Endothelial cell (in vitro differentiated cells): ENCODE data around the gene TREM2. TPM values are rescaled to one million over a fixed set of nuclear protein-coding genes. Genes with fewer than 3 reads are reported as not detected.

Experiments
- DNase-seq: peaks from one replicate; pipeline ENCODE4 v3.0.0; 2021; ENCODE audit warnings: low spot score
- H3K27ac Mint-ChIP-seq: one replicate; pipeline ENCODE4 v1.8.0; 2021; ENCODE audit warnings: mixed read lengths, inconsistent platforms; ENCODE audit not compliant: unreplicated experiment
- H3K27me3 Mint-ChIP-seq: one replicate; pipeline ENCODE4 v1.8.0; 2021; ENCODE audit warnings: mild to moderate bottlenecking, moderate library complexity, mixed read lengths, inconsistent platforms; ENCODE audit not compliant: unreplicated experiment
- H3K36me3 Mint-ChIP-seq: one replicate; pipeline ENCODE4 v1.8.0; 2021; ENCODE audit warnings: mild to moderate bottlenecking, low read depth, mixed read lengths, inconsistent platforms; ENCODE audit not compliant: unreplicated experiment
- H3K4me1 Mint-ChIP-seq: one replicate; pipeline ENCODE4 v1.8.0; 2021; ENCODE audit warnings: mild to moderate bottlenecking, mixed read lengths, inconsistent platforms; ENCODE audit not compliant: unreplicated experiment
- H3K4me3 Mint-ChIP-seq: one replicate; pipeline ENCODE4 v1.8.0; 2021; ENCODE audit warnings: mild to moderate bottlenecking, mixed read lengths, inconsistent platforms; ENCODE audit not compliant: unreplicated experiment
- H3K9me3 Mint-ChIP-seq: one replicate; pipeline ENCODE4 v1.8.0; 2021; ENCODE audit warnings: mixed read lengths, inconsistent platforms; ENCODE audit not compliant: unreplicated experiment
- CTCF ChIP-seq: fragments of 200-600 bp; sonication (generic); IDR thresholded peaks from one replicate; pipeline ENCODE4 v1.5.0; 2021; ENCODE audit warnings: antibody characterized with exemption; ENCODE audit not compliant: unreplicated experiment
- total RNA-seq: library from RNA; stranded (reverse); fragmentation: NEBNext Ultra II Directional; extraction: Animal tissue kit (Norgen Biotek cat#: 25700); gene quantifications from one replicate; pipeline ENCODE4 v1.2.1, GENCODE V29; 2021; ENCODE audit not compliant: unreplicated experiment

Gene TREM2
- total RNA-seq, 1 donor from 2014 or later: not detected

- H3K27ac Mint-ChIP-seq: no peak overlapping the region
- H3K9me3 Mint-ChIP-seq: no peaks in the 10 kb centered on the region
- no peak for DNase-seq
- no peaks in the 10 kb centered on the region for H3K36me3 Mint-ChIP-seq
- TF ChIP-seq CTCF: no peak
- no peaks in the 10 kb centered on the region for H3K4me1 Mint-ChIP-seq
- H3K27me3 Mint-ChIP-seq: peaks cover 1% of the 10 kb centered on the region
- H3K4me3 Mint-ChIP-seq: no peak overlapping the region
These were observed 51.9 kb downstream of the TREM2 start for GRCh38 chr6:41111017-41111416.

Other genes with a start within 250 kb of the TREM2 start
- gene UNC5CL, start 123.9 kb downstream of the TREM2 start, total RNA-seq: 0.59 TPM
- not detected for gene TSPO2, start 120.6 kb downstream of the TREM2 start, total RNA-seq
- not detected for gene APOBEC2, start 109.9 kb downstream of the TREM2 start, total RNA-seq
- gene OARD1, start 90.8 kb downstream of the TREM2 start, total RNA-seq: 20.5 TPM
- 39.7 TPM for gene NFYA, start 90.1 kb downstream of the TREM2 start, total RNA-seq
- 2.3 TPM for gene TREML1, start 8.8 kb downstream of the TREM2 start, total RNA-seq
- gene TREML2, start 38.0 kb upstream of the TREM2 start, total RNA-seq: 0.10 TPM
- gene TREML4, start 65.2 kb upstream of the TREM2 start, total RNA-seq: 0.15 TPM
- gene TREM1, start 123.6 kb upstream of the TREM2 start, total RNA-seq: 0.38 TPM
- gene NCR2, start 172.5 kb upstream of the TREM2 start, total RNA-seq: not detected